Esophagus muscularis mucosa (tissue), 3 donors: ENCODE data around the gene NME5.

Experiments used
- POLR2A ChIP-seq: fragments of 450-650 bp; IDR thresholded peaks from one replicate; pipeline ENCODE4 v1.6.1; 2017; ENCODE audit warnings: antibody characterized with exemption, moderate library complexity, mild to moderate bottlenecking, low read depth
- TF ChIP-seq, protein P1 (sequence below), 3 experiments: fragments of 200-600 bp in 2 of 3; fragments of 450-650 bp in 1 of 3; sonication (generic) in 2 of 3; IDR thresholded peaks; one replicate each; pipeline ENCODE4 v1.5.1; 2017 to 2019; ENCODE audit warnings: antibody characterized with exemption in 3 of 3, mild to moderate bottlenecking in 2 of 3, moderate library complexity in 1 of 3

DNA sequence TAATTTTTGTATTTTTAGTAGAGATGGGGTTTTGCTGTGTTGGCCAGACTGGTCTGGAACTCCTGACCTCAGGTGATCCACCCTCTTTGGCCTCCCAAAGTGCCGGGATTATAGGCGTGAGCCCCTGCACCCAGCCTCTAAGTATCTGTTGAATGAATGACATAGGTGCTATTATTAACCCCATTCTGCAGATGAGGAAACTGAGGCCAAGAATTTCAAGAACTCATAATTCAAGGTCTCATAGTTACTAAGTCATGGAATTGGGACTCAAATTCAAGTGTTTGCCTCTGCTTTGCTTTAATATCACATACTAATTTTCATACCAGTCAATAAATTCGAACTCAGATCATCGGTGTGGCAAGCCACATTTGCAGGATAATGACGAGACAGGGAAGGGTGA is 41.6 kb upstream of the NME5 start:
- TF ChIP-seq, protein P1, sequence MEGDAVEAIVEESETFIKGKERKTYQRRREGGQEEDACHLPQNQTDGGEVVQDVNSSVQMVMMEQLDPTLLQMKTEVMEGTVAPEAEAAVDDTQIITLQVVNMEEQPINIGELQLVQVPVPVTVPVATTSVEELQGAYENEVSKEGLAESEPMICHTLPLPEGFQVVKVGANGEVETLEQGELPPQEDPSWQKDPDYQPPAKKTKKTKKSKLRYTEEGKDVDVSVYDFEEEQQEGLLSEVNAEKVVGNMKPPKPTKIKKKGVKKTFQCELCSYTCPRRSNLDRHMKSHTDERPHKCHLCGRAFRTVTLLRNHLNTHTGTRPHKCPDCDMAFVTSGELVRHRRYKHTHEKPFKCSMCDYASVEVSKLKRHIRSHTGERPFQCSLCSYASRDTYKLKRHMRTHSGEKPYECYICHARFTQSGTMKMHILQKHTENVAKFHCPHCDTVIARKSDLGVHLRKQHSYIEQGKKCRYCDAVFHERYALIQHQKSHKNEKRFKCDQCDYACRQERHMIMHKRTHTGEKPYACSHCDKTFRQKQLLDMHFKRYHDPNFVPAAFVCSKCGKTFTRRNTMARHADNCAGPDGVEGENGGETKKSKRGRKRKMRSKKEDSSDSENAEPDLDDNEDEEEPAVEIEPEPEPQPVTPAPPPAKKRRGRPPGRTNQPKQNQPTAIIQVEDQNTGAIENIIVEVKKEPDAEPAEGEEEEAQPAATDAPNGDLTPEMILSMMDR (IDR thresholded peaks at IDR 0.05) = no peak
- no peak for TF ChIP-seq POLR2A
